HL-60 (cell line): ENCODE data around the gene PARD6B.
"Not testable (repeated sequence)": the region's sequence is repeated elsewhere in the genome, so short reads cannot be mapped to it uniquely, and the experiment has no call there.

ENCODE experiments used
- DNase-seq, 2 experiments: peaks; one replicate each; pipeline ENCODE4 v3.0.0-alpha.2; 2010 to 2020; ENCODE audit warnings: low read depth in 1 of 2, low spot score in 1 of 2
- H3K27ac ChIP-seq: fragments of 250-450 bp; sonication (Bioruptor Pico); replicated peaks from 2 replicates; pipeline ENCODE4 v1.5.1; 2020; ENCODE audit warnings: mild to moderate bottlenecking, moderate library complexity
- H3K27me3 ChIP-seq: fragments of 250-450 bp; sonication (Bioruptor Pico); 2 replicates; pipeline ENCODE4 v1.5.1; 2021; ENCODE audit warnings: mild to moderate bottlenecking, moderate library complexity; ENCODE audit not compliant: insufficient read depth, poor library complexity, severe bottlenecking
- H3K4me3 ChIP-seq: replicated peaks from 2 replicates; pipeline ENCODE4 v1.5.1; 2011; ENCODE audit warnings: mild to moderate bottlenecking, control low read depth, low read length; ENCODE audit not compliant: insufficient read depth
- CTCF ChIP-seq: IDR thresholded peaks from one replicate; pipeline ENCODE4 v1.5.1; 2011; ENCODE audit warnings: low read length, control low read depth, inconsistent platforms; ENCODE audit not compliant: insufficient read depth
- GABPA ChIP-seq: IDR thresholded peaks from 2 replicates; pipeline ENCODE4 v1.6.1; 2012; ENCODE audit warnings: low read depth
- POLR2AphosphoS5 ChIP-seq: IDR thresholded peaks from 2 replicates; pipeline ENCODE4 v1.6.1; 2012; ENCODE audit warnings: low read depth
- REST ChIP-seq: IDR thresholded peaks from 2 replicates; pipeline ENCODE4 v1.6.1; 2012; ENCODE audit warnings: low read depth; ENCODE audit not compliant: insufficient replicate concordance
- SPI1 ChIP-seq: IDR thresholded peaks from 2 replicates; pipeline ENCODE4 v1.6.1; 2012; ENCODE audit warnings: low read depth, mild to moderate bottlenecking, borderline replicate concordance

The PARD6B gene

GRCh38 chr20:50693001-50693400 is 38.4 kb upstream of the PARD6B start:
- Histone ChIP-seq H3K27me3 (peaks cover 38% of the 10 kb centered on the region), H3K27ac (no peak overlapping the region), H3K4me3 (no peak overlapping the region)
- TF ChIP-seq GABPA (no peak), CTCF (no peak), POLR2AphosphoS5 (no peak), SPI1 (no peak), REST (no peak)
- DNase-seq, result no peak

DNA sequence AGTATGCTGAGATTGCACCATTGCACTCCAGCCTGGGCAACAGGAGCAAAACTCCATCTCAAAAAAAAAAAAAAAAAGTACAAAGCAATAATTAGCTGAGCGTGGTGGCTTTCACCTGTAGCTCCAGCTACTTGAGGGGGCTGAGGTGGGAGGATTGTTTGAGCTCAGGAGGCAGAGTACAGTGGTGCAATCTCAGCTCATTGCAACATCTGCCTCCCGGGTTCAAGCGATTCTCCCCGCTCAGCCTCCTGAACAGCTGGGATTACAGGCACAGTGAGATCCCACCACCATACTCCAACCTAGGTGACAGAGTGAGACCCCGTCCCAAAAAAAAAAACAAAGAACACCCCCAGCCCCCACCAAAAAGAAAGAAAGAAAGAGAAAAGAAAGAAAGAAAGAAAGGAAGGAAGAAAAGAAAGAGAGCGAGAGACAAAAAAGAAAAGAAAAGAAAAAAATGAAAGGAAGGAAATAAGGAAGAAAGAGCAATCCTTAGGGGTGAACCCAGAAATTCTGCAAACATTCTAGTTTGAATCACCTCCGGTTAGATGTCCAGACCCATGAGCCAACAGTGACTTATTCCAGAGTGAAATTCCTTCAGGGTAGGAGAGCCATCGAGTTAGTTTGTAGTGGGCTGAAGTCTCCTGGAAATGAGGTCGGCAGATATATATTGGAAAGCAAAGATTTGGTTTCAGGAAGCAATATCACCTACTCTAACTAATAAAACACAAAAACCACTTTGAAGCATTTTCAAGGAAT is 36.8 kb upstream of the PARD6B start:
- no peak overlapping the region for H3K4me3 ChIP-seq
- DNase-seq, result no peak
- H3K27me3 ChIP-seq, result peaks cover 38% of the 10 kb centered on the region
- H3K27ac ChIP-seq, result no peak overlapping the region
- TF ChIP-seq CTCF (no peak), POLR2AphosphoS5 (no peak), GABPA (no peak), REST (no peak), SPI1 (no peak)

- Histone ChIP-seq H3K27ac (no peak overlapping the region), H3K27me3 (peaks cover 31% of the 10 kb centered on the region), H3K4me3 (no peak overlapping the region)
- TF ChIP-seq POLR2AphosphoS5 (no peak), GABPA (no peak), REST (no peak), SPI1 (no peak), CTCF (no peak)
- DNase-seq, result no peak
These were observed 36.1 kb upstream of the PARD6B start for GRCh38 chr20:50695135-50695872.

- H3K27ac ChIP-seq, DNase-seq, H3K27me3 ChIP-seq, H3K4me3 ChIP-seq: not testable (repeated sequence)
These were observed 33.1 kb upstream of the PARD6B start for GRCh38 chr20:50698255-50698654.
